GM10248 (cell line): Measurements from ENCODE around the gene TSC22D3.
"Not testable (repeated sequence)": the region's sequence is repeated elsewhere in the genome, so short reads cannot be mapped to it uniquely, and the experiment has no call there.

Experiments
- CTCF ChIA-PET: fragments of 300-600 bp; sonication (Branson Sonifier 250); formaldehyde crosslinking; extraction: SDS; loops from one replicate; lab custom pipeline; 2021; ENCODE audit warnings: antibody characterized with exemption; lab: Yijun Ruan, JAX
- POLR2A ChIA-PET: fragments of 350-650 bp; sonication (Branson Sonifier 250); formaldehyde crosslinking; extraction: SDS; loops from one replicate; lab custom pipeline; 2020; ENCODE audit warnings: antibody characterized with exemption; lab: Yijun Ruan, JAX
- DNase-seq: peaks from one replicate; pipeline ENCODE4 v3.0.0; 2012; ENCODE audit errors: extremely low spot score
- CTCF ChIP-seq: IDR thresholded peaks from 2 replicates; pipeline ENCODE4 v1.5.1; 2012; ENCODE audit warnings: mild to moderate bottlenecking, low read depth; ENCODE audit errors: extremely low read depth, missing control alignments, control extremely low read depth

The TSC22D3 gene

GRCh38 chrX:107775734-107776511 is at the start of gene TSC22D3:
TSC22D3 (minus strand) TSS chrX:107775787; CDS start chrX:107775419, 368 bp downstream.
- ChIA-PET CTCF (interaction anchor here (0.9 to 9.4 kb wide), 17 partner anchors 9 to 750 kb away, joined by 3 to 222 read pairs (median 4); partner anchors contain the start of gene PRPS1), POLR2A (interaction anchor here (0.7 to 1.5 kb wide), 2 partner anchors 59 to 902 kb away, joined by 4 to 5 read pairs; no protein-coding TSS in a partner anchor)
- peak; percentile 58 for DNase-seq
- no peak for TF ChIP-seq CTCF

DNA sequence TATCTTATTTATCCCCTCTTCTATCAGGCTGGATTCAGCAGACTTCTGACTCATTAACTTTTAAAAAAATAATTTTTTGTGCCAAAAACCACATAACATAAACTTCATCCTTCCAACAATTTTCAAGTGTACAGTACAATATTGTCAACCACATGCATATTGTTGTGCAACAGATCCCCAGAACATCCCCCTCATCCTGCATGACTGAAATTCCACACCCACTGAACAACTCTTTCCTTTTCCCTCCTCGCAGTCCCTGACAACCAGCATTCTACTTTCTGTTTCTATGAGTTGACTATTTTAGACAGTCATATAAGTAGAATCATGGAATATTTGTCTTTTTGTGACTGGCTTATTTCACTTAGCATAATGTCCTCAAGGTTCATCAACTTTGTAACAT is 47.9 kb upstream of the TSC22D3 start:
- POLR2A ChIA-PET = no interaction called here
- no peak for TF ChIP-seq CTCF
- CTCF ChIA-PET = no interaction called here
- DNase-seq = no peak

DNA sequence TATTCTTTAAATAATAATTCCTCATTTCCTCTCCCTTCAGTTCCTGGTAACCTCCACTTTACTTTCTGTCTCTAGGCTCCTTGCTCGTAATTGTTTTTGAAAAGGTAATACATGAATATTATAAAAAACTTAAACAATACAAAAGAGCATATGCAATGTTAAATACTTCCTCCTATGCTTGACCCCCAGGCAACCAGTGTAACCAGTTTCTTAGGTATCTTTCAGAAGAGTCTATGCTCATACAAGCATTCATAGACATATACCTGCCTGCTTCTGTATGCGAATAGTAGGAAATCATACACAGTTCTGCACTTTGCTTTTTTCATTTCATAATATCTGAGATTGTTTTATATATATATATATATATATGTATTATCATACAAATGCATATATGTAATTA is 47.5 kb upstream of the TSC22D3 start:
- no peak for DNase-seq
- no peak for TF ChIP-seq CTCF
- POLR2A ChIA-PET = no interaction called here
- CTCF ChIA-PET = no interaction called here

- TF ChIP-seq CTCF = no peak
- ChIA-PET POLR2A (no interaction called here), CTCF (no interaction called here)
- no peak for DNase-seq
These were observed 43.4 kb upstream of the TSC22D3 start for GRCh38 chrX:107818900-107819521.

DNA sequence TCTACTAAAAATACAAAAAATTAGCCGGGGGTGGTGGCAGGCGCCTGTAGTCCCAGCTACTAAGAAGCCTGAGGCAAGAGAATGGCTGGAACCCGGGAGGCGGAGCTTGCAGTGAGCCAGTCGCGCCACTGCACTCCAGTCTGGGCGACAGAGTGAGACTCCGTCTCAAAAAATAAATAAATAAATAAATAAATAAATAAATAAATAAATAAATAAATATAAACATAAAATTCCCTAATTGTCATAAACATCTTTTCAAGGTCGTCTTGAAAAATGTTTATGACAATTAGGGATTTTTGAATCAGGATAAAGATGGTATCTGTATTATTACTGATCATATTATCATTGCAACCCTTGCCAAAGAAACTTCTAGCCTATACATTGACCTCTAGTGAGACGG is 34.5 kb upstream of the TSC22D3 start:
- DNase-seq, POLR2A ChIA-PET: not testable (repeated sequence)
- CTCF ChIA-PET = interaction anchor here (0.9 kb wide), 1 partner anchor 9 kb away, joined by 3 read pairs; no protein-coding TSS in a partner anchor

GRCh38 chrX:107805179-107805578 is 29.6 kb upstream of the TSC22D3 start:
- DNase-seq = no peak
- ChIA-PET CTCF (no interaction called here), POLR2A (no interaction called here)
- no peak for TF ChIP-seq CTCF

- CTCF ChIA-PET = no interaction called here
These were observed 28.8 kb upstream of the TSC22D3 start for GRCh38 chrX:107804427-107804826.

More at GRCh38 chrX:107804427-107804826, 28.8 kb upstream of the TSC22D3 start:
- DNase-seq = no peak
- POLR2A ChIA-PET = no interaction called here
- no peak for TF ChIP-seq CTCF
